HepG2 (cell line): Measurements from ENCODE around the gene WNK1. TPM values are rescaled to one million over a fixed set of nuclear protein-coding genes. Genes with fewer than 3 reads are reported as not detected.
A peak's percentile ranks its signal among the peaks of the same experiment; 100 is the strongest.

Experiments
- ATAC-seq: fragments of 200-7000 bp; cut with Tn5 transposase; 3 replicates; pipeline ENCODE4 v1.9.1; 2020; ENCODE audit warnings: mild to moderate bottlenecking, moderate library complexity
- BruUV-seq: library from RNA; stranded (reverse); fragments of 400-500 nt; replicated peaks from 2 replicates; lab custom pipeline; 2021; lab: Mats Ljungman, UMichigan
- CTCF ChIA-PET: fragments of 300-600 bp; formaldehyde crosslinking; extraction: SDS; loops from one replicate; lab custom pipeline; 2021; ENCODE audit warnings: low total read pairs, inconsistent platforms, low intra/inter-chr PET ratio; lab: Yijun Ruan, JAX
- POLR2A ChIA-PET: fragments of 350-600 bp; sonication (Branson Sonifier 250); formaldehyde crosslinking; loops from one replicate; lab custom pipeline; 2020; ENCODE audit warnings: antibody characterized with exemption, inconsistent platforms; lab: Yijun Ruan, JAX
- DNase-seq: peaks from one replicate; pipeline ENCODE4 v3.0.0-alpha.2; 2015; ENCODE audit warnings: low spot score
- FAIRE-seq: peaks from 3 replicates; lab custom pipeline; 2011; peaks lifted over from hg19 to GRCh38; lab: Jason Lieb, UNC
- H2AFZ ChIP-seq: one replicate; pipeline ENCODE4 v1.6.1; 2011; ENCODE audit warnings: low read length, inconsistent platforms
- H3K27ac ChIP-seq: fragments of 300-600 bp; 3 replicates; pipeline ENCODE4 v1.8.0; 2011; ENCODE audit warnings: mixed run types, mild to moderate bottlenecking, mixed read lengths, low read length, inconsistent platforms; ENCODE audit not compliant: insufficient read depth; ENCODE audit errors: extremely low read length
- H3K27me3 ChIP-seq, 2 experiments: fragments of 200-600 bp in 1 of 2; 2 replicates in 1 of 2; 3 replicates in 1 of 2; pipeline versions ENCODE4 v1.6.0 to v1.8.0; 2011; ENCODE audit warnings: low read length in 2 of 2, mild to moderate bottlenecking in 2 of 2, moderate library complexity in 2 of 2, inconsistent platforms in 1 of 2; ENCODE audit not compliant: insufficient read depth in 2 of 2, control insufficient read depth in 1 of 2
- H3K36me3 ChIP-seq, 2 experiments: fragments of 200-600 bp in 1 of 2; replicated peaks in 1 of 2; 2 replicates in 1 of 2; 3 replicates in 1 of 2; pipeline versions ENCODE4 v1.5.1 to v1.8.0; 2011; ENCODE audit warnings: low read length in 2 of 2, inconsistent platforms in 1 of 2; ENCODE audit not compliant: insufficient read depth in 2 of 2, control insufficient read depth in 1 of 2
- H3K4me1 ChIP-seq: 2 replicates; pipeline ENCODE4 v1.5.1; 2012; ENCODE audit warnings: low read length, inconsistent platforms; ENCODE audit not compliant: insufficient read depth
- H3K4me2 ChIP-seq: 2 replicates; pipeline ENCODE4 v1.6.0; 2011; ENCODE audit warnings: low read depth, low read length, inconsistent platforms
- H3K4me3 ChIP-seq, 3 experiments: fragments of 200-600 bp in 1 of 3; sonication (generic), shearing (Covaris generic) in 1 of 3; replicated peaks in 1 of 3; 2 replicates each; pipeline ENCODE4 v1.5.1; 2011 to 2016; ENCODE audit warnings: low read length in 3 of 3, inconsistent platforms in 2 of 3, low read depth in 2 of 3, mild to moderate bottlenecking in 2 of 3, control low read depth in 1 of 3, mixed read lengths in 1 of 3; ENCODE audit not compliant: insufficient read depth in 1 of 3
- H3K79me2 ChIP-seq: one replicate; pipeline ENCODE4 v1.6.1; 2011; ENCODE audit warnings: low read length, inconsistent platforms; ENCODE audit not compliant: insufficient read depth
- H3K9ac ChIP-seq: 2 replicates; pipeline ENCODE4 v1.6.0; 2011; ENCODE audit warnings: mild to moderate bottlenecking, low read depth, low read length, inconsistent platforms; ENCODE audit not compliant: insufficient read depth
- H3K9me3 ChIP-seq: 2 replicates; pipeline ENCODE4 v1.5.1; 2012; ENCODE audit warnings: mild to moderate bottlenecking, low read length
- H4K20me1 ChIP-seq: 2 replicates; pipeline ENCODE4 v1.6.0; 2011; ENCODE audit warnings: inconsistent platforms, mild to moderate bottlenecking, low read length, moderate library complexity; ENCODE audit not compliant: insufficient read depth
- CBX1 ChIP-seq: IDR thresholded peaks from one replicate; pipeline ENCODE4 v1.6.1; 2016; ENCODE audit warnings: antibody characterized with exemption, low read depth
- NFYB ChIP-seq: sonication (generic); formaldehyde crosslinking; IDR thresholded peaks from 2 replicates; pipeline ENCODE4 v1.4.0; 2020; ENCODE audit warnings: missing genetic modification reagents
- NFYC ChIP-seq: IDR thresholded peaks from 2 replicates; pipeline ENCODE4 v1.6.1; 2016; ENCODE audit warnings: missing genetic modification reagents, missing compliant biosample characterization
- SRF ChIP-seq: IDR thresholded peaks from 2 replicates; pipeline ENCODE4 v1.6.1; 2011; ENCODE audit warnings: mild to moderate bottlenecking, low read depth, low read length, moderate library complexity
- THAP9 ChIP-seq: sonication (generic); formaldehyde crosslinking; IDR thresholded peaks from 2 replicates; pipeline ENCODE4; 2020; ENCODE audit warnings: missing genetic modification reagents, mild to moderate bottlenecking, borderline replicate concordance
- WIZ ChIP-seq: sonication (generic); formaldehyde crosslinking; IDR thresholded peaks from 2 replicates; pipeline ENCODE4 v1.5.1; 2020; ENCODE audit warnings: mild to moderate bottlenecking, missing genetic modification reagents
- WGBS: methylation state at CpG from one replicate; pipeline ENCODE4 v1.1.6; 2017; ENCODE audit warnings: low lambda C conversion rate; 5-methylcytosine and 5-hydroxymethylcytosine counted together
- in situ Hi-C: cut with HindIII; loops from 2 replicates; pipeline ENCODE4 v1.10.0; 2017; ENCODE audit warnings: low pct_unique_long_range_greater_than_20kb; ENCODE audit not compliant: extremely low pct_ligation_motif_present
- intact Hi-C: fragments of 100-400 bp; cut with micrococcal nuclease; formaldehyde crosslinking; loops from one replicate; pipeline ENCODE4 v1.10.0; 2022; ENCODE audit not compliant: unreplicated experiment
- polyA plus RNA-seq, 8 experiments: library from polyadenylated mRNA; depleted of rRNA in 3 of 8; stranded (reverse) in 7 of 8; unstranded in 1 of 8; fragments of >200 nt; fragmentation: Illumina TruSeq in 4 of 8; extraction: Trizol in 4 of 8; gene quantifications; 2 replicates each; pipeline versions ENCODE4 v1.2.1 to v1.2.3, GENCODE V29; 2011 to 2016; ENCODE audit warnings: low read depth in 4 of 8, missing spikeins in 1 of 8, mixed read lengths in 1 of 8; ENCODE audit not compliant: insufficient read depth in 1 of 8
- total RNA-seq, 5 experiments: library from RNA; depleted of rRNA; stranded (reverse); fragments of >200 nt; fragmentation: Illumina TruSeq; extraction: Trizol; gene quantifications; 2 replicates each; pipeline ENCODE4 v1.2.3, GENCODE V29; 2016; ENCODE audit warnings: low read depth in 1 of 5

The WNK1 gene
- total and polyA plus RNA-seq, 2 of the 13 experiments (the other 11 are each of a cell fraction or from before 2014, with no cell fraction given), result 31.1 to 54.8 TPM

- Histone ChIP-seq H2AFZ (no peak overlapping the region), H3K9me3 (no peaks in the 10 kb centered on the region), H4K20me1 (no peaks in the 10 kb centered on the region), H3K9ac (no peak overlapping the region), H3K4me2 (no peak overlapping the region), H3K79me2 (no peaks in the 10 kb centered on the region), H3K36me3 (no peaks in the 10 kb centered on the region), H3K4me1 (peaks cover 18% of the 10 kb centered on the region), H3K27me3 (no peaks in the 10 kb centered on the region), H3K4me3 (no peak overlapping the region), H3K27ac (no peak overlapping the region)
- intact Hi-C loops (no loop called here), in situ Hi-C loops (no loop called here)
- ATAC-seq (no peak), FAIRE-seq (no peak), DNase-seq (no peak)
- CTCF ChIA-PET, result no interaction called here
- POLR2A ChIA-PET, result no interaction called here
- BruUV-seq, result no TSS peak
- no peak for TF ChIP-seq SRF
- TF ChIP-seq CBX1, result no peak
These were observed 202.4 kb downstream of the WNK1 start for GRCh38 chr12:954741-955140.

- WGBS, result 88% methylated on average over 6 of the region's 6 CpGs
- H3K4me3 ChIP-seq, result no peak overlapping the region
- H3K27ac ChIP-seq, result no peak overlapping the region
- CTCF ChIA-PET, result no interaction called here
- no peak overlapping the region for H2AFZ ChIP-seq
- POLR2A ChIA-PET, result no interaction called here
- ATAC-seq, result no peak
- DNase-seq, result no peak
- no peak for FAIRE-seq
- no peaks in the 10 kb centered on the region for H3K9me3 ChIP-seq
- TF ChIP-seq WIZ (CRISPR knock-in tag) (no peak), THAP9 (CRISPR knock-in tag) (no peak), NFYB (CRISPR knock-in tag) (peak; percentile 64), NFYC (CRISPR knock-in tag) (peak; percentile 36; the same call in 1 of the 2 replicates)
- no peak overlapping the region for H3K9ac ChIP-seq
- no peak overlapping the region for H3K4me2 ChIP-seq
- no peaks in the 10 kb centered on the region; a peak in 1 of 5 replicates for H3K36me3 ChIP-seq
- intact Hi-C loops, result no loop called here
- H4K20me1 ChIP-seq, result no peaks in the 10 kb centered on the region
- peaks cover 16% of the 10 kb centered on the region for H3K4me1 ChIP-seq
- H3K27me3 ChIP-seq, result no peaks in the 10 kb centered on the region
- in situ Hi-C loops, result no loop called here
- H3K79me2 ChIP-seq, result no peaks in the 10 kb centered on the region
- BruUV-seq, result no TSS peak
These were observed 203.6 kb downstream of the WNK1 start for GRCh38 chr12:955939-956338.
